Measurements from ENCODE around the gene FCMR. TPM values are rescaled to one million over a fixed set of nuclear protein-coding genes. Genes with fewer than 3 reads are reported as not detected.

Gene FCMR
- total RNA-seq, 1 experiment from 2014 or later = 1.5 TPM

DNA sequence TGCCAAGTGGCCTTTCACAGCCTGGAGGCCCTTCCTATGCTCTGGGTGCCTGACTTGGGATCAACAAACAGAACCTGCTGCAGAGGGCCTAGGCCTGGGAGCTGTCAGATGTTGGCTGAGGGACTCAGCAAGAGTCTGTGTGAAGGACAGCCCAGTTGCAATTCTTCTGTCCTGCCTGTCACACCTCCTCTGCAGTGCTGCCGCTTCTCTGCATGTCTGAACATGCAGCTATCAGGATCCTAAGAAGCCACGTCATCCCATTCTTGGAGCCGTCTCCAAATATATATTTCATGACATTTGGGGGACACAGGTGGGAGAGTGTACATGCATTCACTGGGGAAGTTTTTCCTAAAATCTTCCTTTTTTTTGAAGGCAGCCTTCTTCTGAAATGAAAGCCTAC lies 39.9 kb upstream of the FCMR start:
- POLR2A ChIA-PET (ENCODE audit: unreplicated experiment) = interaction anchor here (0.5 to 0.8 kb wide), 2 partner anchors 63 to 95 kb away, joined by 4 to 5 read pairs; no protein-coding TSS in a partner anchor
- BruUV-seq (replicated peaks) = no TSS peak
- no peaks in the 10 kb centered on the region for H3K36me3 ChIP-seq (ENCODE audit: low read depth, low read length)
- H4K20me1 ChIP-seq (ENCODE audit: low read length) = no peaks in the 10 kb centered on the region
- H3K27me3 ChIP-seq (ENCODE audit: low read length) = no peaks in the 10 kb centered on the region
- intact Hi-C loops (cut with micrococcal nuclease) = no loop called here
- no peak overlapping the region for H2AFZ ChIP-seq (ENCODE audit: low read length)
- CTCF ChIA-PET = no interaction called here
- no peaks in the 10 kb centered on the region for H3K9me2 ChIP-seq (replicated peaks; ENCODE audit: low read length)
- ATAC-seq (no peak), DNase-seq (no peak)
- no peaks in the 10 kb centered on the region for H3F3A ChIP-seq (ENCODE audit: low read length, unreplicated experiment)
- no peaks in the 10 kb centered on the region for H3K79me2 ChIP-seq (ENCODE audit: low read length)
- TF ChIP-seq EZH2phosphoT487 (IDR thresholded peaks at IDR 0.05; ENCODE audit: borderline replicate concordance, low read length) (no peak), EZH2 (IDR thresholded peaks at IDR 0.05; ENCODE audit: low read length, unreplicated experiment) (no peak)
- TF ChIP-seq, protein P1, sequence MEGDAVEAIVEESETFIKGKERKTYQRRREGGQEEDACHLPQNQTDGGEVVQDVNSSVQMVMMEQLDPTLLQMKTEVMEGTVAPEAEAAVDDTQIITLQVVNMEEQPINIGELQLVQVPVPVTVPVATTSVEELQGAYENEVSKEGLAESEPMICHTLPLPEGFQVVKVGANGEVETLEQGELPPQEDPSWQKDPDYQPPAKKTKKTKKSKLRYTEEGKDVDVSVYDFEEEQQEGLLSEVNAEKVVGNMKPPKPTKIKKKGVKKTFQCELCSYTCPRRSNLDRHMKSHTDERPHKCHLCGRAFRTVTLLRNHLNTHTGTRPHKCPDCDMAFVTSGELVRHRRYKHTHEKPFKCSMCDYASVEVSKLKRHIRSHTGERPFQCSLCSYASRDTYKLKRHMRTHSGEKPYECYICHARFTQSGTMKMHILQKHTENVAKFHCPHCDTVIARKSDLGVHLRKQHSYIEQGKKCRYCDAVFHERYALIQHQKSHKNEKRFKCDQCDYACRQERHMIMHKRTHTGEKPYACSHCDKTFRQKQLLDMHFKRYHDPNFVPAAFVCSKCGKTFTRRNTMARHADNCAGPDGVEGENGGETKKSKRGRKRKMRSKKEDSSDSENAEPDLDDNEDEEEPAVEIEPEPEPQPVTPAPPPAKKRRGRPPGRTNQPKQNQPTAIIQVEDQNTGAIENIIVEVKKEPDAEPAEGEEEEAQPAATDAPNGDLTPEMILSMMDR (conservative IDR thresholded peaks at IDR 0.05; ENCODE audit: low read depth, low read length) = no peak
- H3K4me3 ChIP-seq (ENCODE audit: low read length) = no peak overlapping the region
- H3K4me1 ChIP-seq (ENCODE audit: insufficient read depth, low read length) = no peaks in the 10 kb centered on the region
- H3K9ac ChIP-seq (ENCODE audit: low read length) = no peak overlapping the region
- H3K4me2 ChIP-seq (ENCODE audit: low read length) = no peak overlapping the region
- H3K9me3 ChIP-seq (ENCODE audit: low read length) = no peaks in the 10 kb centered on the region
- H3K27ac ChIP-seq (ENCODE audit: low read length) = no peak overlapping the region

DNA sequence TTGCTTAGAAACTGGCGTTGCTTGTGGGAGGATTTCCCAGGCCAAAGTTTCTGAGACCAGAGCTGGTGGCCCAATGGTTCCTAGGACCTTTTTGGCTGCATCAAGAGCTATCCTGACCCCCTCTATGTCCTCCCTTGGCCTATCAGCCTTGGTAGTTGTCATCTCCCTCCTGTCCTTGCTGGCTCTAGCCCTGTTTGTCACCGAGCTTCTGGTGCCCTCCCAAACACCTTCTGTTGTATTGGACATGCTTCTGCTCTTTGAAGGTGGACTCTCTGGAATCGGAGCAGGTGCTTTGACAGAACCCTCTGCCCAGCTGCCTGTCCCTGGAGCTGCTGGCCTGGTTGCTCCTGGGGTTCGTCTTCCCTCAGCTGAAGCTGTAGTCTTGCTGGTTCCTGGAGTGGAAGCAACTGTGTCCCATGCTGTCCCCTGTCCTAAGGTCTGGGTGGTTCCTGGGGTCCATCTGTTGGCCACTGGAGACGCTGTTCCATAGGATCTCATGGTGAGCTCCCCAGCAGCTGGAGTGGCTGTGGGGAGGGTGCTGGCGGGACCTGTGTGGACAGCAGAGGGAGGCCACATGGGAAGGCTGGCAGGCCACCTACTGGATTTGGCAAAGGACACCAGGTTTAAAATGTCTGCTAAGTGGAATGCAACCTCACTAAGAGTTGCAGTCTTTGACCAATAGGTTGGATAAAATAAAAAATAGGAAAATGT lies 39.1 kb upstream of the FCMR start:
- BruUV-seq (replicated peaks) = no TSS peak
- CTCF ChIA-PET = no interaction called here
- Histone ChIP-seq H4K20me1 (ENCODE audit: low read length) (no peaks in the 10 kb centered on the region), H3K4me3 (ENCODE audit: low read length) (no peak overlapping the region), H3K27me3 (ENCODE audit: low read length) (no peaks in the 10 kb centered on the region), H2AFZ (ENCODE audit: low read length) (no peak overlapping the region), H3K9me2 (replicated peaks; ENCODE audit: low read length) (no peaks in the 10 kb centered on the region), H3K79me2 (ENCODE audit: low read length) (no peaks in the 10 kb centered on the region), H3K9ac (ENCODE audit: low read length) (no peak overlapping the region), H3K9me3 (ENCODE audit: low read length) (no peaks in the 10 kb centered on the region), H3K4me2 (ENCODE audit: low read length) (no peak overlapping the region), H3F3A (ENCODE audit: low read length, unreplicated experiment) (no peaks in the 10 kb centered on the region), H3K36me3 (ENCODE audit: low read depth, low read length) (no peaks in the 10 kb centered on the region), H3K27ac (ENCODE audit: low read length) (no peak overlapping the region), H3K4me1 (ENCODE audit: insufficient read depth, low read length) (no peaks in the 10 kb centered on the region)
- POLR2A ChIA-PET (ENCODE audit: unreplicated experiment) = interaction anchor here (0.8 kb wide), 1 partner anchor 64 kb away, joined by 5 read pairs; no protein-coding TSS in a partner anchor
- TF ChIP-seq, protein P1 (conservative IDR thresholded peaks at IDR 0.05; ENCODE audit: low read depth, low read length) = no peak
- intact Hi-C loops (cut with micrococcal nuclease) = no loop called here
- ATAC-seq = no peak
- DNase-seq = no peak

DNA sequence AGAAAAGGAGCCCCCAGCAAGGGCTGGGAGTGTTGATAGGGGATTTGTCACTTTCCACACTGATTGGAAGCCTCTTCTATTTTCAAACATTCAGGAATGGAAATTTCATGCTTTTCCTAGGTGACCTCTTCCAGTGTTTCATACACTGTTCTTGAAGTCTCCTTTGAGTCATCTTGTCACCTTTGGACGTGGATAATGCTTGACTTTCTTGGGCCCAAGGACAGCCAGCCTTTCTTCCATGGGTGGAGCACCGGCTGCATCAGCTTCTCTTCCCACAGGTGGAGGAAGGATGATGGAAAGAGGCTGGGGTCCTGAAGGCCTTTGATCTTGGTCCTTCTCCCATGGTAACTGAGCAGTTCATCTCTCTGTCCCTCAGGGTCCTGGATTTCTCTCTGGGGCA lies 36.4 kb upstream of the FCMR start:
- no peak overlapping the region for H3K27ac ChIP-seq (ENCODE audit: low read length)

More for the DNA sequence above, 36.4 kb upstream of the FCMR start:
- no peak for ATAC-seq
- H3K4me2 ChIP-seq (ENCODE audit: low read length) = no peak overlapping the region
- H3K36me3 ChIP-seq (ENCODE audit: low read depth, low read length) = no peaks in the 10 kb centered on the region
- H3K9me3 ChIP-seq (ENCODE audit: low read length) = no peaks in the 10 kb centered on the region
- H4K20me1 ChIP-seq (ENCODE audit: low read length) = no peaks in the 10 kb centered on the region
- no peak for DNase-seq
- H3K4me3 ChIP-seq (ENCODE audit: low read length) = no peak overlapping the region
- intact Hi-C loops (cut with micrococcal nuclease) = no loop called here
- no peaks in the 10 kb centered on the region for H3K4me1 ChIP-seq (ENCODE audit: insufficient read depth, low read length)
- TF ChIP-seq EZH2 (IDR thresholded peaks at IDR 0.05; ENCODE audit: low read length, unreplicated experiment) = no peak
- no peak for TF ChIP-seq EZH2phosphoT487 (IDR thresholded peaks at IDR 0.05; ENCODE audit: borderline replicate concordance, low read length)
- TF ChIP-seq, protein P1 (conservative IDR thresholded peaks at IDR 0.05; ENCODE audit: low read depth, low read length) = no peak
- no TSS peak for BruUV-seq (replicated peaks)
- ChIA-PET POLR2A (ENCODE audit: unreplicated experiment) (no interaction called here), CTCF (interaction anchor here (0.6 kb wide), 1 partner anchor 24 kb away, joined by 3 read pairs; no protein-coding TSS in a partner anchor)
- no peak overlapping the region for H2AFZ ChIP-seq (ENCODE audit: low read length)
- no peaks in the 10 kb centered on the region for H3K27me3 ChIP-seq (ENCODE audit: low read length)
- no peak overlapping the region for H3K9ac ChIP-seq (ENCODE audit: low read length)
- no peaks in the 10 kb centered on the region for H3K9me2 ChIP-seq (replicated peaks; ENCODE audit: low read length)
- H3K79me2 ChIP-seq (ENCODE audit: low read length) = no peaks in the 10 kb centered on the region
- H3F3A ChIP-seq (ENCODE audit: low read length, unreplicated experiment) = no peaks in the 10 kb centered on the region

Data from PC-3 (cell line).